NCI-H1930 (cell line): ENCODE results near the gene F2.
"Not testable (repeated sequence)": the region's sequence is repeated elsewhere in the genome, so short reads cannot be mapped to it uniquely, and the experiment has no call there.

Experiments
- DNase-seq, 2 experiments: peaks; one replicate each; lab custom pipeline; 2025; lab: John Stamatoyannopoulos, UW

The F2 gene

DNA sequence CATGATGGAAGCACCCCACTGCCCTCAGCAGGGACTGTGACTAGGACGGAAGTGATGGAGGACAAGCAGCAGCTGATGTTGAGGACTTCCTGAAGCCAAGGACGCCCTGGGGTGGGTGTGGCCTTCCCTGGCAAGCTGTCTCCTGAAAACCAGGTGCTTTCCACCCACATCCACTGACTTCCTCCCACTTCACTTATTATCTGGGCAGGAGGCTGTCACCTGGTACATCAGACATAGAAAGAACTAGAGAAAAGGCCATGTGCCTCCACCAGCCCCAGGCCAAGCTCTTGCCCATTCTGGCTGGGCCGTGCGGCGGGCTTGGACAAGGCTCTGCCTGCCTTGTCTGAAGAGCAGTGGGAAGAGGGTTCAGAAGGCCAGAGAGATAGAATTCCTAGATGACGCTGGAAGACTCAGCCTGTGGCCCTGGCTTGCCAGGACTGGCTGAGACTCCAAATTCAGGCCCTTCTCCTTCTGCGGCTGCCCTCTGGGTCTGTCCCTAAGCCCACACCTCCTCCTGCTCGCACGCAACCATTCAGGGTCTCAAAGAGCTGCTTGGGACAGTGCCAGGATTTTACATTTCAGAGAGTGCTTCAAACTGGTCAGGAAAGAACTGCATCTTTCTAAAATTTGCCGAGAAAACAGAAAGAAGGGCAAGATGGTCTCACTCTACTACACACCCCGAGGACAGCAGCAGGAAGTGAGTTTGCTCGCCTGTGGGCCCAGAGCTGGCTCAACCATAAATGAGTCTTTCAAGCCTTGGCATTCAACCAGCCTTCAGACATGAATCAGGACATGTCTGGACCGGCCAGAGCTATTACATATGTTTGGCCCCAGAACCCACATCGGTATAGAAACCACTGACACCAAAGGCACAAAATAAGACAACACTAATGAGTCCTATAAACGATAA lies 31.9 kb upstream of the F2 start:
- no peak for DNase-seq

DNA sequence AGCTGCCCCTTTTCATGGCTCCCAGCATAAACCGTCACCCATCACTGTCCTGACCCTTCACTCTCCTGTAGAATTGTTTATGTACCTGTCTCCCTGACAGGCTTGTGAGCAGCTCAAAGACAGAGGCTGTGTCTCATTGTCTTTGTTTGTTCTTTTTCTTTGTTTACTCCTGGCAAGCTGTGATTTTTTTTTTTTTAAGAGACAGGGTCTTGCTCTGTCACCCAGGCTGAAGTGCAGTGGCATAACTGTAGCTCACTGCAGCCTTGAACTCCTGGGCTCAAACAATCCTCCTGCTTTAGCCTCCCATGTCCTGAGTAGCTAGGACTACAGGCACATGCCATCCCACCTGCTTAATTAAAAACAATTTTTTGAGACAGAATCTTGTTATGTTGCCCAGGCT lies 28.3 kb upstream of the F2 start:
- no peak for DNase-seq

DNA sequence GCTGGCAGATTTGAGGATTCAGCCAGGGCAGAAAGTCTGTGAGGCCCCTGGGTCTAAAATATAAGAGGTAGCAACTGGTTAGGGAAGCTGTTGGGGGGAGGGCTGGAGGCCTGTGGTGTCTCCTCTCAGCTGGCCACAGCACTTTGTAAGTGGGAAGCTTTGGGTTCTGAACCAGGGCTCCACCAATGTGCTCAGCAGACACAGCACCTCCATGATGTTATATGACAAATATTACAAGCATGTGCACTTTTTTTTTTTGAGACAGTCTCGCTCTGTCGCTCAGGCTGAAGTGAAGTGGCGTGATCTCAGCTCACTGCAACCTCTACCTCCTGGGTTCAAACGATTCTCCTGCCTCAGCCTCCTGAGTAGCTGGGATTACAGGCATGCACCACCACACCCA lies 26.6 kb upstream of the F2 start:
- DNase-seq = no peak

DNA sequence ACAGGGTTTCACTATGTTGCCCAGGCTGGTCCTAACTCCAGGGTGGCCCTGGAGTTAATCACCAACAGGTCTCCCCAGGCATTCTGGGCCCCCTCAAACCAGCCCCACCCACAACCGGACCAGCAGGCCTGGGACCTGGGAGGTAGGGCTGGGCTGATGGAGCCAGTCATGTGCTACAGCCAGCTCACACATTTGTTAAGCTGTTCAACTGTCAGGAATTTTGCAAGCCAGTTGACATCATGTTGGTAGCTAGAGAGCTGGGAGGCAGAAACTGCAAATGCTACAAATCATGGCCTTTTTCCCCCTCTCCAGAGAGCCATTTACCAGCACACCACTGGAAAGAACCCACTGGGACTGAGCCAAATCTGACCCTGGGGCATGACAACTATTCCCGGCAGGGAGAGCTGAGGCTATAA lies 25.4 kb upstream of the F2 start:
- DNase-seq = no peak

DNA sequence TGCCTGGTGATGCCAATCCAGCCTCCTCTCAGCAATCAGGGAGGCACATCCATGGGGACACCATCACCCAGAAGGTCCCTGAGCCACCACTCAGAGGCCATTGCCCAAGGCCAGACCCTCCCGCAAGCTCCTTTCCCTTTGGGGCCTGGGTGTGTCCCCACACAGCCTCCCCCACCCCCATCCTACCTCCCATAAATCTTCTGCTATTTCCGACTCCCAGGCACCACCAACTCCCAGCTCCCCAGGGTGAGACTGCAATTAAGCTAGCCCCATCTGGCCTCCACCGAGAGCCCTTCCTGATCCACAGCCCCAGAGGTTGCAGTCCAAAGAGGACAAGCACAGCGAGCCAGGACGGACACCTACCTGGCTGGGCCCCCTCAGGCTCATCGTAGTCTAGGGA lies 24.9 kb upstream of the F2 start:
- no peak for DNase-seq

DNA sequence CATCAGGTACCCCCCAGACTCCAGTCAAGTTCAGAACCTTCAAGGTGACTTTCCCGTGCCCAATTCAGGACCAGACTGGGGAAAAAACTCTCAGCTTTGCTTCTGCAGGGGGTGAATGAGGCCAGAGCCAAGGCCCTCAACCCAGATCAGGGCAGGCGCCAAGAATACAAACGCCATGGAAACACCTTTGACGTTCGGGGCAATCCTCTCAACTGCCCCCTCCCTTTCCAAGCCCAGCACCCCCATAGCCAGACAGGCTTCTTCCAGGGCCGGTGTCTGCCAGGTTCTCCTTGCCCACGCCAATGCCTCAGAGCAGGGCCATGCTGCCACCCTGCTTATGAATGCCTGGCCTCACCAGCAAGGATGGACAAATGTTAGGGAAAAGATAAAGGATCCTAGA lies 24.4 kb upstream of the F2 start:
- no peak for DNase-seq

DNA sequence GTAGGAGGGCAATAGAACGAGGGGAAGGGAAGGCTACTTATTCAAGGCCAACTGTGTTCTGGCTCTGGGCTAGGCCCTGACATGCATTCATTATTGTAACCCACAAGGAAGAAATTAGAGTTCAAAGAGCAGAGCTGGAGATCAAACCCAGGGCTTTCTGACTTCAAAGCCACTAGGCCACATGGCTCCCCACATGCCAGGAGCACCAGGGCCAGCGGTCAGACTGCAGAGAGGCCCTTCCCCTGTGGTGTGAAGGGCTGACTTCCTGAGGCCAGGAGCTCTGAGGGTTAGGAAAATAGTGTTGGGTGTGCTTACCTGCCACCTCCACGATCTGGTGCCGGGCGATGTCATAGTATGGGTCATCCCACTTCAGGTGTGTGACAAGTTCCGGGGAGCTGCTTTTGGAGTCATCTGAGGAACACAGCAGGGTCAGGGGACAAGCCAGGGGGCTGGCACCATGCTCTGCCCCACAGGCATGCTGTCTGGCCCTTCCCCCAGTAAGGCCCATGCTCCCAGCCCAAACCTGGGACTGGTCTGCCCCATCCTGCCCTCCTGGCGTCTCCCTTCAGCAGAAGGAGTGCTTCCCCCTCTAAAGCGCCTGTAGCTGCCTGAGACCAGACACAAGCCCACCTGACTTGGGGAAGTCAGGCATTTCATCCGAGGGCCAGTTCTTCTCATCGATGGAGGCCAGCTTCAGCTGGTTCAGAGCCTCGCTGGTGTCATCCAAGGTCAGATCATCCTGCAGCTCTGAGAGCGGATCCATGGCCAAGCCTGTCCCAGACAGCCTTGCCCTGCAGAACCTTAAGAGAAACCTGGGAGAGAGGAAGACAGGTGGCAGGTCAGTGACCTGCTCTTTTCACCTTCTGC lies 23.4 kb upstream of the F2 start:
- DNase-seq = no peak

DNA sequence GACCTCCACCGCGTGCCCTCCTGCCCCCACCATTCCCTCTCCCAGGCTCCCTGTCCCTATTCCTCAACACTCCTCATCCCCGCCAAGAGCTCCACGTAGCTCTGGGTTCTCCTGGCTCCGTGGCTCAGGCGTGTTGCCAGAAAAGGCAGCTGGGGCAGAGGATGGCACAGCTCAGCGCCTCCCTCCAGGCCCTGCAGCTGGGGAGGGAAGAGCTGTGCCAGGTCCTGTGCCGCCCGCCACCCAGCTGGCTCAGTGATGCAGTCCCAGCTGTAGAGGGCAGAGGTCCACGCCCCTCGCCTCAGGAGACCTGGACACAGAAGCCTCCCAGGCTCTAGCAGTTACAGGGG lies 22.8 kb upstream of the F2 start:
- DNase-seq = no peak

DNA sequence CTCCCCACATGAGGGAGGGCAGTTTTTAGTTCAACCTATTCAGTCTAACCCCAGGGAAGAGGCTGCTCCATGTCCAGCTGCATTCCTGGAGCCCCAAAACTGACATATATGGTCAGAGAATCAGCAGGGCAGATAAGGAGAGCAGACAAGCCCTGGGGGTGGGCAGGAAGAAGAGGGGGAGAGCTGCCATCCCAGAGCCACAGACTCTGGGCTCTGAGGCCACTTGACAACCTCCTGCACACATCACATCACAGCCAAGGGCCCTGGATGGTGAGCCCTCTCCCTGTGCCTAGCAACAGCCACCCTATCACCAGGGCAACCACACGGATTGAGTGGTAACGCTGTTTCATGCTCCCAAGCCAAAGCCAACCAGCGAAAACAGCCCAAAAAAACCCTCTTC lies 21.7 kb upstream of the F2 start:
- DNase-seq = no peak

DNA sequence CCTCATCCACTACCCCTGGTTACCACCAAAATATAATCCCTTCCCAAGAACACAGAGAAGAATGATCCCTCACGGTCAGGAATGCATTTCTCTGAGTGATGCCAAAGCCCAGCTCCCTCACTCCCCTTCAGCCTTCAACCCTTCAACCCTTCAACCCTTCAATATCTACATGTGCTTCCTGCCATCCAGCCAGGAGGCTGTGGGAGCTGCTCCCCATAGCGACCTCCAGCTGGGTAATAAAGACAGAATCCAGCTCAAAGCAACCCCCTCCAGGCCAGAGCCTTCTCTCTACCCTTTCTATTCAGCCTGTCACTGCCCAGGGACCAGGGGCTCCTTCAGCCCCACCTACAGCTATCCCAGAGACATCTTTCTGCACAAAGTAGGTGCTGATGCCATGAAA lies 21.3 kb upstream of the F2 start:
- no peak for DNase-seq

DNA sequence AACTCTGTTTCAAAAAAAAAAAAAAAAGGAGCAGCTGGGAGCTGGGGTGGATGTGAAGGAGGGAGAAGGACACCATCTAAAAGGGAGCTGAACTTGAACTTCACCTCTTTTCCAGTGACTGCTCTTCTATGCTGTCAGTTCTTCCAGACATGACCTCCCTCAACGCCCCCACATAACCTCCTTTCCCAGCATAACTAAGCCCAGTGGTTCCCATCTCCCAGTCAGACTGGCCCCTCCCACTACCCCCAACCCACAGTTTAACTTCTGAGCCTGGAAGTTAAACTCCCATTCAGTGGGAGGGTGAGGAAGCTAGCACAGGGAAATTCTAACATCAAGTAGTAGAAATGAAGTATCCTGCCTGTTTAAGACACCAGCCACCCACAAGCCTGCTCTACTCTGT lies 20.4 kb upstream of the F2 start:
- no peak for DNase-seq

DNA sequence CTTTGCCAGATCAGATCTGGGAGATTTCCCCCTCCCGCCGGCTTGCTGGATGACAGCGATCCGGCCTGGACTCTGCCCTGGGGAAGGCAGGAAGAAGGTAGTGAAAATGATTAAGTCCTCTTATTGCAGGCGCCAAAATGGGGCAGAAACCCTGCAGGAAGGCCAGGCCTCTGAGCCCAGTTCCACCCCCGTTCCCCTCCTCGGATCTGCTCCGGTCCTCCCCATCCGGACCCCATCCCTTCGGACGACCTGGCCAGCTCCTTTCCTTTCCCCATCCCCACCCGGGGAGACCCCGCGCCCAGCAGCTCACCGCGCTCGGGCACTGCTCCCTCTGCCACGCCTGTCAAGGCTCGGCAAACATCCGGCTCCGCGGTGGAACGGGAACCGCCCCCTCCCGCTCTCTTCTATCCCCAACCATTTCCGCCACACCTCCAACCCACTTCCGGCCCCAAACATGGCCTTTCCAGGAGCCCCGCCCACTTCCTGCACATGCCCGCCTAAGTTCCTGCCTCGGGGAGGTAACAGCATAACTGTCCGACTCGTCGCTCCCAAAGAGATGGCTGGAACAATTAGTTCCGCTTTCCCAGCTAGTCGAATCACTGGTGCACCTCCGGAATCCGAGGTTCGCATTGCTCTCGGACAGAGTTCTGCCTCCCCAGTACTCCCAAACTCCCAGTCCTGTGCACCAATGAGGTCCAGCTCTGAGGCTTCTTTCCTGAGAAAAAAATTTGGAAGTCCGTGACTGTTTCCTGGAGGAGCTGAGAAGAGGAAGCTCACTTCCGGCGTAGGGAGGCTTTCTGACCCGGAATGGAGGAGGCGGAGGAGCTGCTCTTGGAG lies 18.6 kb upstream of the F2 start, which contains the start of the genes ARHGAP1 and ZNF408:
Gene ARHGAP1 (minus strand): TSS at position 379 of the 837 bp plus-strand sequence. CDS start 4,512 bp downstream, outside the sequence.
Gene ZNF408 (plus strand): TSS at position 791 of the 837 bp plus-strand sequence. CDS start 17 bp downstream, at position 808.
- peak; percentile 99 to 100 for DNase-seq

DNA sequence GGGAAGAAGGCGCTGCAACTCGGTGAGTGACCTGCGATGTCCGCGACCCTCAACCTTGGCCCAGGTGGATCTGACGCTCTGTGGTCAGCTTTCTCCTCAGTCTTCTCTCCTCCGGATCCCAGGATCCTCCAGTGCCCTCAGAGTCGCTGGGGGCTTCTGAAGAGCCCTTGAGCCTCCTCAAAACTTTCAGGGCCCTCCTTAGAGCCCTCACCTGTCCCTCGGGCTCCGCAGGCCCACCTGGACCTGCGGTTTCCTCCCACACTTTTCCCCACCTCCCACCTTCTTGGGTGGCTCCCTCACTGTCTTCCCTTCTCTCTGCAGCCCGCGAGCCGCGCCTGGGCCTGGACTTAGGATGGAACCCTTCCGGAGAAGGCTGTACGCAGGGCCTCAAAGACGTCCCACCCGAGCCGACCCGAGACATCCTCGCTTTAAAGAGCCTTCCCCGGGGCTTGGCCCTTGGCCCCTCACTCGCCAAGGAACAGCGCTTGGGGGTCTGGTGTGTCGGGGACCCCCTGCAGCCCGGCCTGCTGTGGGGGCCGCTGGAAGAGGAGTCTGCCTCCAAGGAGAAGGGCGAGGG lies 17.8 kb upstream of the F2 start:
- DNase-seq = no peak

DNA sequence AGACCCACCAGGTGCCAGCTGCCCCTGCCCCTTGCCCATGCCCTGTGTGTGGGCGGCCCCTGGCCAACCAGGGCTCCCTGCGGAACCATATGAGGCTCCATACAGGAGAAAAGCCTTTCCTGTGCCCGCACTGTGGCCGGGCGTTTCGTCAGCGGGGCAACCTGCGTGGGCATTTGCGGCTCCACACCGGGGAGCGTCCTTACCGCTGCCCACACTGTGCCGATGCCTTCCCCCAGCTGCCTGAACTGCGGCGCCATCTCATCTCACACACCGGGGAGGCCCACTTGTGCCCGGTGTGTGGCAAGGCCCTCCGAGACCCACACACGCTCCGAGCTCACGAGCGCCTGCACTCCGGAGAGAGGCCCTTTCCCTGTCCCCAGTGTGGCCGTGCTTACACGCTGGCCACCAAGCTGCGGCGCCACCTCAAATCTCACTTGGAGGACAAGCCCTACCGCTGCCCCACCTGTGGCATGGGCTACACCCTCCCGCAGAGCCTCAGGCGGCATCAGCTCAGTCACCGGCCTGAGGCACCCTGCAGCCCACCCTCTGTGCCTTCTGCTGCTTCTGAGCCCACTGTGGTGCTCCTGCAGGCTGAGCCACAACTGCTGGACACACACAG lies 13.8 kb upstream of the F2 start:
- DNase-seq = no peak

DNA sequence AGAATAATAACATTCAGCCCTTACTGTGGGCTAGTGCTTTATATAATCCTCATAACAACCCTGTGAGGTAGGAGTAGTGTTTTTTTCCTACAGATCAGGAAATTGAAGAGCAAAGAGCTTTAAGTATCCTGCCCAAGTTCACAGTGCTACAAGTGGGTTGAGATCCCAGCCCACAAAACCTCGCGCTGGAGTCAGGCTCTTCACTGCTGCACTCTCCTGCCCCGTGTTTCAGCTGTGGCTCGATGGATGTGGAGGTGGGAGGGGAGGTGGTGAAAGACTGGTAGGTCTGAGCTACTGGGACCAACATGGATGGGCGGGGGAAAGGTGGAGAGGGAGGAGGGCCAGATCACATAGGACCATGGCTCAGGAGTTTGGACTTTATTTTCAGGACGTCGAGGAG lies 12.1 kb upstream of the F2 start:
- DNase-seq = no peak

DNA sequence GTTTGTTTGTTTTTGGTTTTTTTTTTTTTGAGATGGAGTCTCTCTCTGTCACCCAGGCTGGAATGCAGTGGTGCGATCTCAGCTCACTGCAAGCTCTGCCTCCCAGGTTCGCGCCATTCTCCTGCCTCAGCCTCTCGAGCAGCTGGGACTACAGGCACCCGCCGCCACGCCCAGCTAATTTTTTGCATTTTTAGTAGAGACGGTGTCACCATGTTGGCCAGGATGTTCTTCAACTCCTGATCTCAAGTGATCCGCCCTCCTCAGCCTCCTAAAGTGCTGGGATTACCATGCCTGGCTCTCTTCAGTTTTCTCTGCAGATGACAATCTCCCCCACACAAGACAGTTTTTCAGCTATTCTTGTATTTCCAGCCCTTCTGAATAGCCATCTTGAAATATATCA lies 9.7 kb upstream of the F2 start:
- DNase-seq = not testable (repeated sequence)

DNA sequence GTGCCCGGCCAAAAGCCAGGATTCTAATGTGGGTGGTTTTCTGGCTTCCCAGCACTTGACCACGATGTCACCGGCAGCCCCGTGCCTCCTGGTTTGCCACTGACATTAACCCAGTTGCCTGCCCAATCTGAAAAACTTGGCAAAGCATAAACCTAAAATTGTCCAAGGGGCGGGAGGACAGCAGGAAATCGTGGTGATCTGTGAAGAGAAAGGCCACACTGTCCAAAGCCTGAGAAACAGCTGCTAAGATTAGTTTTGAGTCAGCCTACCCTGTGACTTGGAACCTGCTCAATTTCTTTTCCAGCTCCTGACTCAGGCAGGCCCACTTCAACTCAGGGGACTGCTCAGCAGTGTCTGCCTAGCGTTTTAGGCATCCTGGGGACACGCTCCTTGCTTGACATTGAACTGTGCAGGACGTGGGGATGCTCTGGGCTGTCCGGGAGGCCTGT lies 8.2 kb upstream of the F2 start:
- no peak for DNase-seq

DNA sequence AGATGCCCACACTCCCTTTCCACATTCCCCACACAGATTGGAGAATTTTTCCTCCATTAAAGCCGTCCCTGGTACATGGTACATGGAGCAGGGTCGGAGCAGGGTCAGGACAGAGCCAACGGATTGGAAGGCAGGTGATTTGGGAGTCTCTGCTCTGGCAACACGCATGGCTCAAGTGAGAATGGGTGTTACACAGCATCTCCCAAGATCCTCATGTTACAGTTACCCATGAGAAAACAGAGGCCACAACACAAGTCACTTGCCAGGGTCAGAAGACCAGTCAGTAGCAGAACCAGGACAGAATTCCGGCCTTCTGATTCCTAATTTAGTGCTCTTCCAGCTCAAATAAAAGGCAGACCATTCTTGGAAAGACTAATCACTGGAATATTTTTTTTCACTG lies 7.7 kb upstream of the F2 start:
- no peak for DNase-seq

DNA sequence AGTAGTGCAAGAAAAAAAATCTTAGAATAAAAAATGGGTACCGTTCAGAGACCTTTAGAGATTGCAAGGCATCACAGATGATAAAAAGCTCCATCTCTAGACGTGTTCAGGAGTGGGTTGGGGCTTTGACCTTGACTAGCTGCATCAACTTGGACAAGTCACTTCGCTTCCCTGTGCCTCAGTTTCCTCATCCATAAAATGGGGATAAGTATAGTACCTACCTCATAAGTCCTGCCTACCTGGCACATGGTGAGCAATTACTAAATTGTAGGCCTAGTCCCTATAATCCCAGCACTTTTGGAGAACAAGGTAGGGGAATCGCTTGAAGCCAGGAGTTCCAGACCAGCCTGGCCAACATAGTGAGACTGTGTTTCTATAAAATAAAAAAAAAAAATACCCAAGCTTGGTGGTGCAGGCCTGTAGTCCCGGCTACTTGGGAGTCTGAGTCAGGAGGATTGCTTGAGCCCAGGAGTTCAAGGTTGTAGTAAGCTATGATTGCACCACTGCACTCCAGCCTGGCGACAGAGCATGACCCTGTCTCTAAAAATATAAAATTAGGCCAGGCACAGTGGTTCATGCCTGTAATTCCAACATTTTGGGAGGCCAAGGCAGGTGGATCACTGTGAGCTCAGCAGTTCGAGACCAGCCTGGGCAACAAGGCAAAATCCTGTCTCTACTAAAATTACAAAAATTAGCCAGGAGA lies 6.0 kb upstream of the F2 start:
- no peak for DNase-seq

DNA sequence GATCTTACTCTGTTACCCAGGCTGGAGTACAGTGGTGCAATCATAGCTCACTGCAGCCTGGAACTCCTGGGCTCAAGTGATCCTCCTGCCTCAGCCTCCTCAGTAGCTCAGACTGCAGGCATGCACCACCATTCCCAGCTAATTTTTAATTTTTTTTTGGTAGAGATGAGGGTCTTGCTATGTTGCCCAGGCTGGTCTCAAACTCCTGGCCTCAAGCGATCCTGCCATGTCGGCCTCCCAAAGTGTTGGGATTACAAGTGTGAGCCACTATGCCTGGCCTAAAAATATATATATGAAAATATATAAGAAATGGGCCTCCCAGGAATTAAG lies 1.2 kb upstream of the F2 start:
- not testable (repeated sequence) for DNase-seq
